ENCODE data around the gene RHOB.

RHOB gene

GRCh38 chr2:20494241-20494640, 47.4 kb downstream of the RHOB start:
- DNase-seq (ENCODE audit: low read depth): no peak

- no peak for DNase-seq (ENCODE audit: low read depth)
These were observed 49.4 kb downstream of the RHOB start for GRCh38 chr2:20496076-20496872.

GRCh38 chr2:20496942-20497341, 50.1 kb downstream of the RHOB start:
- no peak for DNase-seq (ENCODE audit: low read depth)

All from activated gamma-delta T cell treated with anti-CD3 and anti-CD28 coated beads, Interleukin-2, amount 50 U/mL, for 16 hours (primary cell).